ENCODE data around the gene CEACAM19. TPM values are rescaled to one million over a fixed set of nuclear protein-coding genes. Genes with fewer than 3 reads are reported as not detected.
"Not testable (repeated sequence)": the region's sequence is repeated elsewhere in the genome, so short reads cannot be mapped to it uniquely, and the experiment has no call there.

CEACAM19 gene
- total and polyA plus RNA-seq, 9 of the 15 experiments (the other 6 are each of a cell fraction or from before 2014, with no cell fraction given): 0.15 to 0.30 (median 0.23) TPM; not detected in 5

GRCh38 chr19:44683434-44684210, 12.3 kb downstream of the CEACAM19 start:
- H3K4me2 ChIP-seq (ENCODE audit: insufficient read depth, low read length): no peak overlapping the region
- peak overlapping the region in 1 of 2 experiments; percentile 6; a peak in 1 of 4 replicates for H3K9ac ChIP-seq (ENCODE audit: insufficient read depth in 1 of 2, low read depth in 2 of 2, low read length in 2 of 2)
- in situ Hi-C loops (cut with MboI): no loop called here
- ChIA-PET CTCF (ENCODE audit: low intra/inter-chr PET ratio) (interaction anchor here (0.6 to 1.1 kb wide), 2 partner anchors 22 to 162 kb away, joined by 4 read pairs; partner anchors contain the start of gene NECTIN2), POLR2A (no interaction called here)
- H4K20me1 ChIP-seq (replicated peaks; ENCODE audit: control insufficient read depth, insufficient read depth, low read length): no peaks in the 10 kb centered on the region
- FAIRE-seq (no peak), DNase-seq (ENCODE audit: extremely low read depth in 1 of 4, low spot score in 3 of 4) (no peak), ATAC-seq (no peak)
- H3K27ac ChIP-seq (ENCODE audit: extremely low read depth, low read depth, low read length): no peak overlapping the region
- 79% methylated on average over 8 of the region's 9 CpGs for WGBS (ENCODE audit: insufficient coverage, low coverage, missing lambda C conversion rate)
- H3K4me3 ChIP-seq: no peak overlapping the region
- intact Hi-C loops (cut with micrococcal nuclease): loop anchor here (10.0 kb wide), 1 partner anchor 109 kb away; no protein-coding TSS in a partner anchor
- H3K9me1 ChIP-seq (ENCODE audit: control insufficient read depth, insufficient read depth, low read length): no peaks in the 10 kb centered on the region
- no peaks in the 10 kb centered on the region for H3K27me3 ChIP-seq (ENCODE audit: control insufficient read depth in 2 of 2, insufficient read depth in 2 of 2, low read length in 2 of 2)
- H3K9me3 ChIP-seq (replicated peaks; ENCODE audit: control insufficient read depth, insufficient read depth, low read depth, low read length): no peaks in the 10 kb centered on the region
- no peaks in the 10 kb centered on the region for H3K36me3 ChIP-seq (ENCODE audit: control insufficient read depth, insufficient read depth, low read length)
- H3K79me2 ChIP-seq (ENCODE audit: control insufficient read depth, insufficient read depth, low read length): no peaks in the 10 kb centered on the region
- peaks cover 6 to 13% of the 10 kb centered on the region in 2 experiments for H3K4me1 ChIP-seq (replicated peaks in 1 of 2; ENCODE audit: control insufficient read depth in 2 of 2, insufficient read depth in 2 of 2, low read length in 2 of 2)
- TF ChIP-seq MAX (CRISPR knock-in tag; IDR thresholded peaks at IDR 0.05): 0 out of 2 replicates have a peak, but pooled peaks have one; percentile 23
- TF ChIP-seq HES1 (IDR thresholded peaks at IDR 0.05; ENCODE audit: low read depth): no peak
- no peak overlapping the region for H2AFZ ChIP-seq (ENCODE audit: low read depth, low read length)
- no TSS peak for BruUV-seq (replicated peaks)

DNA sequence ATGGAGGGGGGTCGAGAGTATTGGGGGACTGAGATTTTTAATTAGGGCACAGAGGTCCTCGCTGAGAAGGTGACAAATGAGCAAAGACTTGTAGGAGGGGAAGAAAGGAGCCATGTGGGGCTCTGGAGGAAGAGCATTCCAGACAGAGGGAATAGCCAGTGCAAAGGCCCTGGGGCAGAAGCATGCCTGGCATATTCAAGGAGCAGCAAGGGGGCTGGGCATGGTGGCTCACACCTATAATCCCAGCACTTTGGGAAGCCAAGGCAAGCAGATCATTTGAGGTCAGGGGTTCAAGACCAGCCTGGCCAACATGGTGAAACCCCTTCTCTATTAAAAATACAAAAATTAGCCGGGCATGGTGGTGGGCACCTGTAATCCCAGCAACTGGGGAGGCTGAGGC, 13.1 kb downstream of the CEACAM19 start:
- FAIRE-seq; DNase-seq (ENCODE audit: extremely low read depth in 1 of 4, low spot score in 3 of 4); H3K27me3 ChIP-seq (ENCODE audit: control insufficient read depth in 2 of 2, insufficient read depth in 2 of 2, low read length in 2 of 2); H3K27ac ChIP-seq (ENCODE audit: extremely low read depth, low read depth, low read length); H3K9me1 ChIP-seq (ENCODE audit: control insufficient read depth, insufficient read depth, low read length); H4K20me1 ChIP-seq (replicated peaks; ENCODE audit: control insufficient read depth, insufficient read depth, low read length); in situ Hi-C loops (cut with MboI); H3K4me3 ChIP-seq; POLR2A ChIA-PET; H3K79me2 ChIP-seq (ENCODE audit: control insufficient read depth, insufficient read depth, low read length); H3K9ac ChIP-seq (ENCODE audit: insufficient read depth in 1 of 2, low read depth in 2 of 2, low read length in 2 of 2); ATAC-seq; H3K36me3 ChIP-seq (ENCODE audit: control insufficient read depth, insufficient read depth, low read length); H3K4me2 ChIP-seq (ENCODE audit: insufficient read depth, low read length); BruUV-seq (replicated peaks); H2AFZ ChIP-seq (ENCODE audit: low read depth, low read length); H3K9me3 ChIP-seq (replicated peaks; ENCODE audit: control insufficient read depth, insufficient read depth, low read depth, low read length): not testable (repeated sequence)
- 59% methylated on average over 3 of the region's 3 CpGs for WGBS (ENCODE audit: insufficient coverage, low coverage, missing lambda C conversion rate)
- peak; percentile 55 to 69; a peak in 2 of 4 replicates for TF ChIP-seq KDM1A (IDR thresholded peaks at IDR 0.05)
- TF ChIP-seq PTBP1 (IDR thresholded peaks at IDR 0.05; ENCODE audit: low read depth, low read length): 0 out of 2 replicates have a peak, but pooled peaks have one; percentile 65
- peak; percentile 52 for TF ChIP-seq ZFP36 (IDR thresholded peaks at IDR 0.05; ENCODE audit: low read depth, low read length, partially characterized antibody)
- peak; percentile 22; the same call in 1 of the 2 replicates for TF ChIP-seq HDAC2 (IDR thresholded peaks at IDR 0.05)
- TF ChIP-seq SMARCA5 (IDR thresholded peaks at IDR 0.05): peak; percentile 93
- peak; percentile 88 for TF ChIP-seq BCOR (IDR thresholded peaks at IDR 0.05)
- TF ChIP-seq RCOR1 (IDR thresholded peaks at IDR 0.05; ENCODE audit: borderline replicate concordance in 1 of 2, low read depth in 2 of 2, low read length in 2 of 2): 0 out of 4 replicates have a peak, but pooled peaks of 1 of the 2 experiments have one; percentile 13
- TF ChIP-seq RBM25 (IDR thresholded peaks at IDR 0.05; ENCODE audit: low read depth, low read length, severe bottlenecking): peak; percentile 62
- peak; percentile 57 for TF ChIP-seq CHD4 (IDR thresholded peaks at IDR 0.05; ENCODE audit: insufficient read depth, insufficient replicate concordance, low read depth, low read length, poor library complexity, severe bottlenecking)
- CTCF ChIA-PET (ENCODE audit: low intra/inter-chr PET ratio): interaction anchor here (1.1 kb wide), 1 partner anchor 161 kb away, joined by 4 read pairs; the partner anchor contains the start of gene NECTIN2
- peaks cover 6 to 19% of the 10 kb centered on the region in 2 experiments for H3K4me1 ChIP-seq (replicated peaks in 1 of 2; ENCODE audit: control insufficient read depth in 2 of 2, insufficient read depth in 2 of 2, low read length in 2 of 2)
- intact Hi-C loops (cut with micrococcal nuclease): loop anchor here (10.0 kb wide), 1 partner anchor 110 kb away; no protein-coding TSS in a partner anchor
